Activated naive CD8-positive, alpha-beta T cell treated with anti-CD3 and anti-CD28 coated beads for 36 hours (primary cell): ENCODE data around the gene HTATSF1. TPM values are rescaled to one million over a fixed set of nuclear protein-coding genes. Genes with fewer than 3 reads are reported as not detected.

Experiments used
- DNase-seq: peaks from one replicate; pipeline ENCODE4 v3.0.0; 2021
- H3K27ac Mint-ChIP-seq: one replicate; pipeline ENCODE4 v1.8.0; 2022; ENCODE audit warnings: mild to moderate bottlenecking, moderate library complexity, mixed read lengths
- H3K27me3 Mint-ChIP-seq: one replicate; pipeline ENCODE4 v1.8.0; 2022; ENCODE audit warnings: mild to moderate bottlenecking, mixed read lengths
- H3K36me3 Mint-ChIP-seq: one replicate; pipeline ENCODE4 v1.8.0; 2021; ENCODE audit warnings: mild to moderate bottlenecking, mixed read lengths
- H3K4me1 Mint-ChIP-seq: one replicate; pipeline ENCODE4 v1.8.0; 2021; ENCODE audit warnings: mixed read lengths
- H3K4me3 Mint-ChIP-seq: one replicate; pipeline ENCODE4 v1.8.0; 2022; ENCODE audit warnings: mild to moderate bottlenecking, moderate library complexity, mixed read lengths
- H3K9me3 Mint-ChIP-seq: one replicate; pipeline ENCODE4 v1.8.0; 2022; ENCODE audit warnings: mixed read lengths
- total RNA-seq, 2 experiments: library from RNA; stranded (reverse); gene quantifications; one replicate each; pipeline ENCODE4 v1.2.3, GENCODE V29; 2021

Gene HTATSF1
- total RNA-seq, 2 experiments from 2014 or later = 38.8 to 40.4 TPM

GRCh38 chrX:136534131-136534530 is 36.7 kb downstream of the HTATSF1 start:
- no peak for DNase-seq
- no peak overlapping the region for H3K4me3 Mint-ChIP-seq
- no peaks in the 10 kb centered on the region for H3K9me3 Mint-ChIP-seq
- no peaks in the 10 kb centered on the region for H3K27me3 Mint-ChIP-seq
- no peak overlapping the region for H3K27ac Mint-ChIP-seq
- H3K36me3 Mint-ChIP-seq = no peaks in the 10 kb centered on the region
- no peaks in the 10 kb centered on the region for H3K4me1 Mint-ChIP-seq

GRCh38 chrX:136538811-136539210 is 41.4 kb downstream of the HTATSF1 start:
- Mint-ChIP-seq H3K9me3 (no peaks in the 10 kb centered on the region), H3K4me3 (no peak overlapping the region), H3K4me1 (peaks cover 11% of the 10 kb centered on the region), H3K27me3 (peaks cover 2% of the 10 kb centered on the region), H3K36me3 (no peaks in the 10 kb centered on the region), H3K27ac (no peak overlapping the region)
- DNase-seq = no peak

- H3K9me3 Mint-ChIP-seq = no peaks in the 10 kb centered on the region
- H3K27ac Mint-ChIP-seq = no peak overlapping the region
- H3K4me1 Mint-ChIP-seq = peaks cover 14% of the 10 kb centered on the region
- DNase-seq = no peak
- H3K27me3 Mint-ChIP-seq = peaks cover 2% of the 10 kb centered on the region
- H3K4me3 Mint-ChIP-seq = no peak overlapping the region
- H3K36me3 Mint-ChIP-seq = no peaks in the 10 kb centered on the region
Observed at GRCh38 chrX:136540226-136540625, 42.8 kb downstream of the HTATSF1 start.

- Mint-ChIP-seq H3K27ac (no peak overlapping the region), H3K36me3 (no peaks in the 10 kb centered on the region), H3K4me1 (peaks cover 20% of the 10 kb centered on the region), H3K4me3 (no peak overlapping the region), H3K9me3 (no peaks in the 10 kb centered on the region), H3K27me3 (peaks cover 2% of the 10 kb centered on the region)
- DNase-seq = no peak
Observed at GRCh38 chrX:136541294-136541693, 43.9 kb downstream of the HTATSF1 start.

- H3K27ac Mint-ChIP-seq = no peak overlapping the region
- H3K36me3 Mint-ChIP-seq = no peaks in the 10 kb centered on the region
- DNase-seq = no peak
- H3K9me3 Mint-ChIP-seq = no peaks in the 10 kb centered on the region
- no peak overlapping the region for H3K4me3 Mint-ChIP-seq
- H3K4me1 Mint-ChIP-seq = peaks cover 29% of the 10 kb centered on the region
- peaks cover 2% of the 10 kb centered on the region for H3K27me3 Mint-ChIP-seq
Observed at GRCh38 chrX:136542281-136542680, 44.9 kb downstream of the HTATSF1 start.

GRCh38 chrX:136546371-136546781 is 49.0 kb downstream of the HTATSF1 start:
- Mint-ChIP-seq H3K36me3 (no peaks in the 10 kb centered on the region), H3K4me3 (no peak overlapping the region), H3K4me1 (peaks cover 30% of the 10 kb centered on the region), H3K27me3 (no peaks in the 10 kb centered on the region), H3K9me3 (no peaks in the 10 kb centered on the region), H3K27ac (peak overlapping the region; percentile 72)
- no peak for DNase-seq

GRCh38 chrX:136549226-136549625 is 51.8 kb downstream of the HTATSF1 start:
- no peak for DNase-seq
- Mint-ChIP-seq H3K27ac (no peak overlapping the region), H3K9me3 (no peaks in the 10 kb centered on the region), H3K27me3 (no peaks in the 10 kb centered on the region), H3K36me3 (no peaks in the 10 kb centered on the region), H3K4me3 (no peak overlapping the region), H3K4me1 (peaks cover 19% of the 10 kb centered on the region)

- H3K9me3 Mint-ChIP-seq = no peaks in the 10 kb centered on the region
- no peak for DNase-seq
- H3K36me3 Mint-ChIP-seq = no peaks in the 10 kb centered on the region
- H3K27ac Mint-ChIP-seq = no peak overlapping the region
- H3K4me3 Mint-ChIP-seq = no peak overlapping the region
- H3K27me3 Mint-ChIP-seq = no peaks in the 10 kb centered on the region
- peaks cover 8% of the 10 kb centered on the region for H3K4me1 Mint-ChIP-seq
Observed at GRCh38 chrX:136551410-136551809, 54.0 kb downstream of the HTATSF1 start.

- Mint-ChIP-seq H3K4me1 (no peaks in the 10 kb centered on the region), H3K9me3 (no peaks in the 10 kb centered on the region), H3K27ac (no peak overlapping the region), H3K36me3 (no peaks in the 10 kb centered on the region), H3K27me3 (no peaks in the 10 kb centered on the region), H3K4me3 (no peak overlapping the region)
- no peak for DNase-seq
Observed at GRCh38 chrX:136555694-136556093, 58.3 kb downstream of the HTATSF1 start.

Other genes starting within 250 kb of the HTATSF1 start
- gene MAP7D3, start 246.2 kb upstream of the HTATSF1 start, total RNA-seq = 10 to 100 TPM; 17.8 to 17.9 TPM
- gene ADGRG4, start 196.6 kb upstream of the HTATSF1 start, total RNA-seq = not detected
- not detected for gene BRS3, start 9.6 kb upstream of the HTATSF1 start, total RNA-seq
- gene VGLL1, start 34.6 kb downstream of the HTATSF1 start, total RNA-seq = not detected
- 1 to 10 TPM; 2.3 to 2.6 TPM for gene CD40LG, start 150.6 kb downstream of the HTATSF1 start, total RNA-seq